AG08396 (cell line): ENCODE measurements around the gene HTRA3.
"Not testable (repeated sequence)": the region's sequence is repeated elsewhere in the genome, so short reads cannot be mapped to it uniquely, and the experiment has no call there.

Experiments
- DNase-seq: peaks from one replicate; pipeline ENCODE4 v3.0.0; 2012; ENCODE audit warnings: low spot score, mixed read lengths

HTRA3 gene

GRCh38 chr4:8342651-8343261 is 73.2 kb downstream of the HTRA3 start:
- DNase-seq = no peak

DNA sequence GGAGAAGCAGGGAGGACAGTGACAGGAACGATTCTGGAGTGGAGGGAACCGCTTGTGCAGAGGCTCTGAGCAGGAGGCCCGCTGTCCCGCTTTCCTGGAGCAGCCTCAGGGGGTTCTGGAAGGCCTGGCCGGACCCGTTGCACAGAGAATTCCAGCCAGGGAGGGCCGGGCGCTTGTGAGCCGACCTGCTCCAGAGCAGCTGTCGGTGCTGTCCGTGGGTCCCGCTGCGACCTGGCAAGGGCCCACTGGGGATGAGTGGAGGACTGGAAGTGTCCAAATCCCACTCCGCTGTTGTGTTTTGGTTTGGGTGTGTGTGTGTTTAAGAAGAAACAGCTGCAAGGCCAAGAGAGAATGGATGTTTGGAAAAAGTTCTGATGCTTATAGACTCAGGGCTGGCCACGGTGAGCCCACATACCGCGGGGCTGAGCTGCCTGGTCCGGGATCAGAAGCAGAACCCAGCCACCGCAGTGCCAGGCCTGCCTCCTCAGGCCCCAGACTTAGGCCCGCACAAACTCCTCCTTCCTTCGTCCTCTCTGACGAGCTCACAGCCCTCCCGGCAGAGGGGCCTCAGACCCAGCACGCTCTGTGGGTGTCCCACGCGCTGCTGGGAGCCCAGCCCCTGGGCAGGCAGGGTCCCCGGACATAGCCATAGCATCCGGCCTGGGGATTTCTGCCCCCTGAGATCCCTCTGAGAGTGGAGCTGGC is 73.9 kb downstream of the HTRA3 start:
- no peak for DNase-seq

DNA sequence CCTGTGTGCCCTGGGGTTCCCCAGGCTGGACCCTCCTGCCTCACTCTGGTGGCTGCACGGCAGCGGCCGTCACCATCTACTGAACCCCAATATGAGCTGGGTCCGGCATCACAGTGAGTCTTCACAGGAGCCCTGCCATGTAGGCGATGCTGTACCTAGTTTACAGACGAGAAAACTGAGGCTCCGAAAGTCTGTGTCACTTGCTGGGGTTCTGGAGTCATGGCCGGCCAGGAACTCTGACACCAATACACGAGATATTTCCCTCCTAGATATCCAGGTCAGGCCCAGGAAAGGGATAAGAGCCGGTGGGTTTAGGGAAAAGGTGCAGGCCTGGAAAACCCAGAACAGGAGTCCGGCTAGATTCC is 74.4 kb downstream of the HTRA3 start:
- DNase-seq = no peak

GRCh38 chr4:8344377-8344776 is 74.8 kb downstream of the HTRA3 start:
- no peak for DNase-seq

DNA sequence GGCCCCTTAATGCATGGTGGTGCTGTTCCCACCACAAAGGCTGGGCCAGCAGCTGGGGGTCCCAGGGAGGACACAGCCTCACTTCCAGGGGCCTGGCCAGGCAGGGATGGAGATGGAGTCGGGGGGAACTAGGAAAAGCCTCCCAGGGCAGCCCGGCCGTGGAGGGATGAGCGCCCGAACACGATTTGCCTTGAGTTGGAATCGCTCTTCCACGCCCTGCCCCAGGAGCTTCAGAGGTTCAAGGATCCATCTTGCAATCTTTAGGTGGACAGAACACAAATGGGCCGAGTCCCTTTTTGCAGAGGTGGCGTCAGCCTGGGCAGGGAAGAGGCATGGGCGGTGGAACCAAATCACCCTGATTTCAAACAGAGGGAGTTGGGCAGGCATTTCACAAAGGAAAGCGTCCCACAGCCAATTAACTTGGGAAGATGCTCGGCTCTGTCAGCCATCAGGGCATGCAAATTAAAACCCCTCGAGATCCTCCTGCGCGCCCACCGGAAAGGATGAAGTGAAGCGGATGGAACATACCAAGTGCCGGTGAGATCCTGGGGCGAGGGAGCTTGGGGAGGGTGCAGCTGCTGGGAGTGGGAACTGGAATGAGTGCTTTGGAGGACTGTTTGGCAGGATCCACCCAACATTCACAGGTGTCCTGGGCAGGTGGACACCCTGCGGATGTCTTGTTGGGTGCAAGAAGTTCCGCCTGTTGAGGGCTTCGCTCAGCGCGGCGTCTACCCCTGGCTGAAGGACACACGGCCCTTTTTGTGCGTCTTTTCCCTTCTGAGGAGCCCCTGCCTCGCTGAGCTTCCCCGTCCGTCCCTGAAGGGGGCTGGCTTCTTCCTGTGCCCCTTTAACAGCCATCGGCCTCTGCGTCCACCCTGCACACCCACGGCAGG is 75.7 kb downstream of the HTRA3 start:
- no peak for DNase-seq

GRCh38 chr4:8345946-8346814 is 76.6 kb downstream of the HTRA3 start:
- no peak for DNase-seq

- DNase-seq = no peak
Measured at GRCh38 chr4:8346838-8347605, 77.5 kb downstream of the HTRA3 start.

DNA sequence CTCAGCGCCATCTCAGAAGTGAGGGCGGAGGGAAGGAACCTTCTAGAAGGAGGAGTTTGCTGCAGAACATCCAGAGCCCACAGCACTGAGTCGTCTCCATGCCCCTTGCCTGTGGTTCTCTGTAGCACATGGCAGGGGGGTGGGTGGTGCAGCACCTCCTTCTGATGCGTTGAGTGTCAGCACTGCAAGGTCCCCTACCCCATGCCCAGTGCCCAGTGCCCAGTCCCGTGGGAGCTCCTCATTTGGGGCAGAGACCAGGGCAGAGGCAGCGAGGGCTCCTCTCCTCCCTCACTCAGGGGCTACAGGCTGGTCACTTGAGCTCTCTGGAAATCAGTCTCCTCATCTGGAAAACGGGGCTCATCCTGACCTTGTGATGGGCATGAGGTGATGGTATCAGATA is 78.1 kb downstream of the HTRA3 start:
- DNase-seq = no peak

DNA sequence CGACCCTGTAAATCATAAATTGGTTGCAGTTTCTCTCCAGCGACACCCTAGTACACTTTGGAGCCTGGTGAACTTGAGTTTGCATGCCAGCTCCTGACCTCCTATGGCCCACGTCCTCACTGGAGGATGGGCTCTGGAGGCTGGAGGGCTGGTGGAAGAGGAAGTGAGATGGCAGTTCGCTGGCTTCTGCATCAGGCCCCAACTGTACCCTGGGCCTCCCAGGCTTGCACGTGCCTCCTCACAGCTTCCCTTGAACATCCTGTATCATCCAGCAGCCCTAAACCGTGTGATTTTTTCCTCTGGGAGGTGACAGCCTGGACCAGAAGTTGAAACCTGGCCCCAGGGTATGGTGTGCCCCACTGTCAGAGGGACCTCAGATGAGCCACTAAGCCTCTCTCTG is 78.5 kb downstream of the HTRA3 start:
- no peak for DNase-seq

GRCh38 chr4:8349236-8349635 is 79.7 kb downstream of the HTRA3 start:
- DNase-seq = not testable (repeated sequence)

GRCh38 chr4:8349664-8350236 is 80.2 kb downstream of the HTRA3 start:
- no peak for DNase-seq

DNA sequence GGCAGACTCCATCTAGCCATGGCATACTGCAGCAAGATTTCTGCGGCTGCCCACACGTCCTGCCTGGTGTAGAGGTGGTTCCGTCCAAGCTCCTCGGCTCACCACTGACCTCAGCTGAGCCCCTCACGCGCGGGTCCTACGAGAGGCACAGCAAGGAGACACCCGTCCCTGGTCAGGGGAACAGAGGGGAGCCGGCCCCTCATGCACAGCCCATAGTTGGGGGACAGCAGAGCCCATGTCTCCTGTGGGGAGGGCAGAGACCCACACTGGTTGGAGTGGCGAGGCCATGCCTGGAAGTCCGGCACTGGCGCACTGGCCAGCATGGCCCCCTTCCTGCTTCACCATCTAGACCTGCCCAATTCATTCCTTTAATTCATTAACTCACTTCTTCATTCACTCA is 80.8 kb downstream of the HTRA3 start:
- no peak for DNase-seq

- no peak for DNase-seq
Measured at GRCh38 chr4:8350841-8351461, 81.4 kb downstream of the HTRA3 start.

DNA sequence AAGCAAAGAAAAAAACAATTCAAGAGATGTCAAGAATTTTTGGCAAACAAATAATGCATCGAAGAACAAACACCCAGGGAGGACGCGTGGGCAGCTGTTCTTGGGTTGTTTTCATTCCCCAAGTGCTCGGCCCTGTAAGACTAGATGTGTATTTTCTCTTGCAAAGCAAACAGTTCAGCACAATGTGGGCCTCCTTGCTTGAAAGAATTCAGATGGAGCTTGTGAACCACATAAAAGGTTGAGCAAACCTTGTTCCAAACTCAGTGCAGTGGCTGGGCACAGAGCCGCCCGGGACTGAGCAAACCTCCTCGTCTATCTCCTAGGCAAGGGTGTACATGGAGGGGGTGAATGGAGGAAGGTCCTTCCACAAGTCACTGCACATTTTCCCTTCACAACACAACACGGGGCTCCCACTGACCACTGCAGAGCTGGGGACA is 82.4 kb downstream of the HTRA3 start:
- DNase-seq = no peak

- DNase-seq = no peak
Measured at GRCh38 chr4:8352368-8353157, 83.0 kb downstream of the HTRA3 start.

DNA sequence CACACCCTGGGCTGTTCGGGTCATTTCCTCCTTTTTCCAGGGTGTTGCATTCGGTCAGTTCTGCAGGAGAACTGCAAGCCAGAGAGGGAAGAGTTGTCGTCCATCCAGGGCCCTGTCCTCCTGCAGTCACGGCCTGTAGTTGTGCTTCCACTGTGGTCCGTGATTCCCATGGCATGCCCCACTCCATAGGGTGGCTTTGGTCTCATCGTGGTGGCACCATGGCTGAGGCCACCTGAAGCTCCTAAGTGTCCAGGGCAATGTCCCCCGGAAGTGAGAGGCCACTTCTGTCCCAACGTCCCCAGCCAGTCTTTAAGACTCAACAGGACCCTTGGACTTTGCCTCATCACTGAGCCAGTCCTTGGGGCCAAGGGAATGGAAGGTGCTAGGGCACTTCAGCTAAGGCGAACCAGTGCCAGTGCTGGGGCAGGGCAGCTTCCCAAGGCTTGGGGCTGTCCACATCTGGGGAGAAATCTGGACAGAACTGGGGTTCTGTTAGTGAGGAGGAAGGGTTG is 83.7 kb downstream of the HTRA3 start:
- no peak for DNase-seq

DNA sequence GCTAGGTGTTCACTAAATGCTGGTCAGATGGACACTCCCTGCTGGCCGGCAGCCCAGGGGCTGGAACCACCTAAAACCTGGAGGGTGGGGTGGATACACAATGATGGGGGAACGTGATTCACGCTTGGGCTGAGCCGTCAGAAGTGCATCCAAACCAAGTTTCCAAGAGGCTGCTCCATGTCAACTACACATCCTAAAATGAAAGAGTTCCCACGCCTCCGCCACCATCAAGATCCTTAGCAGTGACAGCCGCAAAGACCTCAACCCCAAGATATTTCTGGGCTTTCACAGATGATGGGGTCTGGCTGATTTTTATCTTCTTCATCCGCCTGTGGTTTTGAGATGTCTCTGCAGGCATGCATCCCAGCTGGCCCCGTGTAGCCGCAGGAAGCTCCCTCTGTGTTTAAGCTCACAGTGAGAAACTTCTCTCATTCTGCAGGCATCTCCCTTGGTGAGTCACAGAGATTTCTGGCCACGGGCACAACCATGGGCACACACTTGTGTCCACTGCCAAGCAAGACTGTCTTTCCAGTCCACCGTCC is 84.4 kb downstream of the HTRA3 start:
- peak; percentile 77 for DNase-seq

- no peak for DNase-seq
Measured at GRCh38 chr4:8355306-8355705, 85.8 kb downstream of the HTRA3 start.
